Esophagus muscularis mucosa (tissue), 4 donors: ENCODE data around the gene PREX1.

Experiments used
- CTCF ChIP-seq, 3 experiments: fragments of 200-600 bp in 2 of 3; fragments of 450-650 bp in 1 of 3; sonication (generic) in 2 of 3; IDR thresholded peaks; one replicate each; pipeline ENCODE4 v1.5.1; 2017 to 2019; ENCODE audit warnings: antibody characterized with exemption in 3 of 3, mild to moderate bottlenecking in 2 of 3, moderate library complexity in 1 of 3
- EP300 ChIP-seq: sonication (generic); formaldehyde crosslinking; IDR thresholded peaks from one replicate; pipeline ENCODE4 v1.6.1; 2017; ENCODE audit warnings: antibody characterized with exemption
- POLR2A ChIP-seq: fragments of 450-650 bp; IDR thresholded peaks from one replicate; pipeline ENCODE4 v1.6.1; 2017; ENCODE audit warnings: antibody characterized with exemption, moderate library complexity, mild to moderate bottlenecking, low read depth
- POLR2AphosphoS5 ChIP-seq, 2 donors: sonication (generic); formaldehyde crosslinking; IDR thresholded peaks; one replicate each; pipeline ENCODE4 v1.6.1; 2017; ENCODE audit warnings: antibody characterized with exemption in 2 of 2

GRCh38 chr20:48651960-48652359 is 175.8 kb downstream of the PREX1 start:
- TF ChIP-seq CTCF (IDR thresholded peaks at IDR 0.05) (no peak), POLR2AphosphoS5 (IDR thresholded peaks at IDR 0.05) (no peak), POLR2A (no peak), EP300 (no peak)
